Vagina (tissue), 2 donors: ENCODE measurements around the gene ATP5ME.

Experiments used
- CTCF ChIP-seq, 3 experiments: fragments of 450-650 bp in 2 of 3; fragments of 200-600 bp in 1 of 3; sonication (generic) in 1 of 3; IDR thresholded peaks; one replicate each; pipeline ENCODE4 v1.5.1; 2017 to 2019; ENCODE audit warnings: antibody characterized with exemption in 3 of 3, mild to moderate bottlenecking in 2 of 3, moderate library complexity in 2 of 3
- POLR2A ChIP-seq, 2 donors: fragments of 450-650 bp; IDR thresholded peaks; one replicate each; pipeline ENCODE4 v1.6.1; 2017; ENCODE audit warnings: antibody characterized with exemption in 2 of 2, mild to moderate bottlenecking in 2 of 2, moderate library complexity in 2 of 2
- POLR2AphosphoS5 ChIP-seq, 2 donors: sonication (generic); formaldehyde crosslinking; IDR thresholded peaks; one replicate each; pipeline ENCODE4 v1.9.0; 2017; ENCODE audit warnings: antibody characterized with exemption in 2 of 2, mild to moderate bottlenecking in 2 of 2, low read depth in 1 of 2; ENCODE audit not compliant: insufficient read depth in 1 of 2

- TF ChIP-seq POLR2A (IDR thresholded peaks at IDR 0.05) (no peak), CTCF (IDR thresholded peaks at IDR 0.05) (no peak), POLR2AphosphoS5 (IDR thresholded peaks at IDR 0.05; ENCODE audit: insufficient read depth in 1 of 2, low read depth in 1 of 2) (no peak)
Measured at GRCh38 chr4:680091-680490, 6.0 kb upstream of the ATP5ME start.
